Skeletal muscle tissue (tissue), 4 donors: ENCODE data around the gene PITRM1. TPM values are rescaled to one million over a fixed set of nuclear protein-coding genes. Genes with fewer than 3 reads are reported as not detected.

Experiments
- H3K27ac ChIP-seq: one replicate; pipeline ENCODE4 v1.7.0; 2013; ENCODE audit warnings: mild to moderate bottlenecking, low read depth, low read length, inconsistent platforms
- H3K27me3 ChIP-seq, 3 donors: one replicate each; pipeline ENCODE4 v1.7.0; 2013; ENCODE audit warnings: low read length in 3 of 3; ENCODE audit not compliant: control insufficient read depth in 3 of 3, insufficient read depth in 3 of 3
- H3K36me3 ChIP-seq, 3 donors: one replicate each; pipeline ENCODE4 v1.7.0; 2013; ENCODE audit warnings: low read length in 3 of 3; ENCODE audit not compliant: control insufficient read depth in 3 of 3, insufficient read depth in 3 of 3
- H3K4me1 ChIP-seq, 3 donors: one replicate each; pipeline ENCODE4 v1.7.0; 2013; ENCODE audit warnings: low read length in 3 of 3, mild to moderate bottlenecking in 3 of 3; ENCODE audit not compliant: control insufficient read depth in 3 of 3, insufficient read depth in 3 of 3
- H3K4me3 ChIP-seq, 3 donors: one replicate each; pipeline ENCODE4 v1.7.0; 2013; ENCODE audit warnings: low read length in 3 of 3
- H3K9ac ChIP-seq, 3 donors: one replicate each; pipeline ENCODE4 v1.7.0; 2013; ENCODE audit warnings: low read length in 3 of 3, mild to moderate bottlenecking in 3 of 3, moderate library complexity in 2 of 3, low read depth in 1 of 3
- H3K9me3 ChIP-seq, 3 donors: one replicate each; pipeline ENCODE4 v1.7.0; 2013; ENCODE audit warnings: low read length in 3 of 3; ENCODE audit not compliant: control insufficient read depth in 3 of 3
- total RNA-seq: library from RNA; depleted of rRNA; stranded (reverse); fragments of >200 nt; gene quantifications from one replicate; pipeline ENCODE4 v1.2.3, GENCODE V29; 2014
- donor health status: Osteomylitis.

The PITRM1 gene
- total RNA-seq, 1 donor from 2014 or later: 44.9 TPM

- peaks cover 45 to 55% (median 51%) of the 10 kb centered on the region in 3 donors for H3K36me3 ChIP-seq
- no peaks in the 10 kb centered on the region for H3K9me3 ChIP-seq
- no peak overlapping the region for H3K4me3 ChIP-seq
- H3K27ac ChIP-seq: no peak overlapping the region
- H3K9ac ChIP-seq: no peak overlapping the region
- peaks cover 3 to 5% (median 5%) of the 10 kb centered on the region in 3 donors for H3K4me1 ChIP-seq
- H3K27me3 ChIP-seq: no peaks in the 10 kb centered on the region
These were observed 3.3 kb downstream of the PITRM1 start for GRCh38 chr10:3169271-3169670.

DNA sequence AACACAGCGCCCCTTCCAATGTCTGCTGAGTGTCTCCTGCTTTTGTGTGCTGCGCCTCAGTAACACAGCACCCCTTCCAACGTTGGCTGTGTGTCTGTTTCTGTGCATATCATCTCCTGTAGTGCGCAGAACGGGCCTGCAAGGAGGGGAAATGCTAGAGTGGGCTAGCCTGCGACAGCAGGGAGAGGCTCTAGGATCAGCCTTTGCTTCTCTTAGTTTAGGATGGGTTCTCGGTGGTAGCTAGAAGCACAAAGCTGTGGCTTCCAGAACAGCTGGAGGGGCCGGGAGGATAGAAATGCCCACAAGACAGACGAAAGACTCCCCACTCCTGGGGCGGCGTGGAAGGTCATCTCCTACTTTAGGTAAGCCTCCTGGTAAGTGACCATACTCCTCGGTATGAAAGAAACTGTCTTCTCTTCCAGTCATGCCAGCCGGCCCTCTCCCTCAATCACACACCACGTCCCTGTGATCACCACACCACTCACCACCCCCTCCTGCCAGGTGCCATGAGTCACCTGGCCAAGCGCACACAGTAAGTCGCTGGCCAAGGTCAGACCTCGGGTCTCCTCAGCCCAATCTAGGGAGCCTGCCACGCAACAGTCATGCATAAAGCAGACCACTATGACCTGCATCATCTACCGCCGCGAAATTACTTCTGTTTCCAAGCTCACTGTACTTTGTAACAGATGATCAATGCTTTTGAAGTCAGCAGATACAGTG lies 4.8 kb downstream of the PITRM1 start:
- no peak overlapping the region for H3K9ac ChIP-seq
- peaks cover 3 to 5% (median 5%) of the 10 kb centered on the region in 3 donors for H3K4me1 ChIP-seq
- H3K9me3 ChIP-seq: no peaks in the 10 kb centered on the region
- peaks cover 56 to 69% (median 63%) of the 10 kb centered on the region in 3 donors for H3K36me3 ChIP-seq
- no peaks in the 10 kb centered on the region for H3K27me3 ChIP-seq
- no peak overlapping the region for H3K27ac ChIP-seq
- H3K4me3 ChIP-seq: no peak overlapping the region

DNA sequence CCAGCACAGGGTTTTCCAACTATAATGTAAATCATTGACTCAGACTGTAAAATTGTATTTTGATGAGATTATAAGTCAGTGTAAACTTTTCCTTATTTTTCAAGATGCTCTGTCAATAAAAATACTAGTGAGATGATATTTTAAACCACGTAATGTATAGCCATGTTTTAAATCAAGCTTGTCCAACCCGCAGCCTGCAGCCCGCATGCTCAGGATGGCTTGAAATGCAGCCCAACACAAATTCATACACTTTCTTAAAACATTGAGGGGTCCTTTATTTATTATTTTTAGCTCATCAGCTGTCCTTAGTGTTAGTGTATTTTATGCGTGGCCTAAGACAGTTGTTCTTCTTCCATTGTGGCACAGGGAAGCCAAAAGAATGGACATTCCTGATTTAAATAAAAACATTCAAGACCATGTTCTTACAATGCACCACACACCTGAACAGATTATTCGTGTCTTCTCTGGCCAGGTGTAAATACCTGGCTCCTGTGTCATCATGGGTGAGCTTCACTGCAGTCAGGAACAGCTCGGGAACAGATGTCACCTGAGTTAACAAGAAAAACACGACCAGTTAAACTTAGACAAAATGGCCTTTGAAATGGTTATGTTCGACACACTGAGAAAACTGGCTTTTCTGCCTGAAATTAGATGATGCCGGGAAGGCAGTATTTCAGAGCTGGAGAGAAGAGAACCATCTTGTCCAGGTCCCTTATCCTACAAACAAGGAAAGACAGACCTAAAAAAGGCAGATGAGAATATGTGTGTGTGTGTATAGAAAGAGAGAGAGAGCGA lies 5.9 kb downstream of the PITRM1 start:
- Histone ChIP-seq H3K9ac (no peak overlapping the region), H3K4me3 (no peak overlapping the region), H3K4me1 (peaks cover 2 to 5% (median 2%) of the 10 kb centered on the region in 3 donors), H3K36me3 (peaks cover 61 to 74% (median 71%) of the 10 kb centered on the region in 3 donors), H3K27me3 (no peaks in the 10 kb centered on the region), H3K9me3 (no peaks in the 10 kb centered on the region), H3K27ac (no peak overlapping the region)

DNA sequence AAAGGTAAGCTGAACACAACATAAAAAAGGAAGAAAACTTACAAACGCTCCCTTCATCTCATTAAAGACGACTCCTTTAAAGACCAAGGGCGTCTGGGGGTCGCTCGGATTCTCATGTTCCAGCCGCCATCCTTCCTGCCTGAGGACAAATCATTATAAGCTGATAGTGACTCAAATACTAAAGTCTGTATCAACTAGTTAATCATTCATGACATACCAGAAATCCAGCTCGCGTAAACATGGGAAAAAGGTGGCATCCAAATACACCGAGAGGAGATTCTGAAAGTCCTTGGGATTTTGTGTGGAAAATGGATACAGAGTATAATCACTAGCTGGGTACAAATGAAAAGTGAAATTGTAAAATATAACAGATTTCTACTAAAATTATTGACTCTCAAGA lies 7.4 kb downstream of the PITRM1 start:
- no peak overlapping the region for H3K4me3 ChIP-seq
- no peaks in the 10 kb centered on the region for H3K9me3 ChIP-seq
- H3K9ac ChIP-seq: no peak overlapping the region
- no peaks in the 10 kb centered on the region for H3K4me1 ChIP-seq
- no peaks in the 10 kb centered on the region for H3K27me3 ChIP-seq
- H3K36me3 ChIP-seq: peaks cover 62 to 75% (median 75%) of the 10 kb centered on the region in 3 donors
- H3K27ac ChIP-seq: no peak overlapping the region

DNA sequence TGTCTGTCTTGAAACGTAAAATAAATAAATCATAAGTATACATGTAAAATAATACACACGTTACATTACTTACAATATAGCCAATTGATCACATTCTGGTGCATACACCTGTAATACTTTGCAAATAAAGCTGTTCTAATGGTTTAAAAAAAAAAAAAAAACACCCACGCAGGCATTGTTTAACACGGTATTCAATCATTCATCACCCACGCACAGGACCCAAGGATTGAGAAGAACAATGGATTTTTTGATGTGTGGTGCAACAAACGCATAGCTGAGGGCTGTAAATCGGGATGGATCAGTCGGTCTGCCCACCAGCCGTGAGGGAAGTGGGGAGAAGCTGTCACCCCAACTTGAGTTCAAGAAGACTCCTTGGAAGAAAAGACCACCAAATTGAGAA lies 8.7 kb downstream of the PITRM1 start:
- H3K9ac ChIP-seq: no peak overlapping the region
- no peaks in the 10 kb centered on the region for H3K27me3 ChIP-seq
- H3K4me1 ChIP-seq: no peaks in the 10 kb centered on the region
- H3K27ac ChIP-seq: no peak overlapping the region
- no peak overlapping the region for H3K4me3 ChIP-seq
- peaks cover 64 to 77% (median 77%) of the 10 kb centered on the region in 3 donors for H3K36me3 ChIP-seq
- H3K9me3 ChIP-seq: no peaks in the 10 kb centered on the region

DNA sequence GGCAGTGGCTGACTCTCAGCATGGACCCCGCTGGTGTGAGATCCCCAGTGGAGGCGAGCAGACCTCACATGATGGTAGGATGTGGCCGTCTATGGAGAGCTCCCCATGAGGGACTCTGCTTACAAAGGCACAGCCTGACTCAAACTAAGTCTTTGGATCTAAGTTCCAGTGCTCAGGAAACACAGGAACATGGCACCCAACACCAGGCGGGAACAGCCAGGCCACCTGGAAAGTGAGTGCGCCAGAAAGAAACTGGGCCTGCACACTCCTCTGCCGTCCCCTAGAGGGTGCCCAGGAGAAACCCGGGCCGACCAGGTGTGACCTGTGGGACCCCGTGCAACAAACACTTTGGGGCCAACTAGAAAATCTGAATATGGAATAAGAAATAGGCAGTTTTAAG lies 10.0 kb downstream of the PITRM1 start:
- peaks cover 65 to 80% (median 76%) of the 10 kb centered on the region in 3 donors for H3K36me3 ChIP-seq
- H3K9ac ChIP-seq: no peak overlapping the region
- H3K4me3 ChIP-seq: no peak overlapping the region
- H3K4me1 ChIP-seq: no peaks in the 10 kb centered on the region
- H3K27me3 ChIP-seq: no peaks in the 10 kb centered on the region
- H3K9me3 ChIP-seq: no peaks in the 10 kb centered on the region
- H3K27ac ChIP-seq: no peak overlapping the region

DNA sequence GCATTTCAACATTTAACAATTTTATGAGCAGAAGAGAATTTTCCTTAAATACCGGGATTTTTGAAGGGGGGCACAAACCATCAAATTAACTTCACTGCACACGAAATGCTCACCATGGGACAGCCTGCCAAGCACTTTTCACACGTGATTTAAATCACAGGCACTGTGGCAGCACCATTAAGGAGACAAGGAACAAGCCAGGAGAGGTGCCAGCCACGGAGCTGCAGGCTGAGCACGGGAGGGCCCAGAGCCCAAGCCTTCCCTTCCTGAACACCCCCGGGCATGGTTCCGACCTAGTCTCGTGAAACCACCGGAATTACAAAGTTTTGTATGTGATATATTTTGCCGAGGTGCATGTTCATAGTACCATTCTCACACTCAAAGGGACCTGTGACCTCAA lies 13.4 kb downstream of the PITRM1 start:
- Histone ChIP-seq H3K4me1 (no peaks in the 10 kb centered on the region), H3K9me3 (no peaks in the 10 kb centered on the region), H3K27ac (no peak overlapping the region), H3K27me3 (no peaks in the 10 kb centered on the region), H3K9ac (no peak overlapping the region), H3K4me3 (no peak overlapping the region), H3K36me3 (peaks cover 55 to 74% (median 71%) of the 10 kb centered on the region in 3 donors)

GRCh38 chr10:3154666-3155065 lies 17.9 kb downstream of the PITRM1 start:
- Histone ChIP-seq H3K36me3 (peaks cover 66 to 84% (median 81%) of the 10 kb centered on the region in 3 donors), H3K4me1 (peaks cover 0 to 4% (median 0%) of the 10 kb centered on the region in 3 donors), H3K9me3 (no peaks in the 10 kb centered on the region), H3K4me3 (no peak overlapping the region), H3K27ac (no peak overlapping the region), H3K9ac (peak overlapping the region in 1 of 3 donors; percentile 16), H3K27me3 (no peaks in the 10 kb centered on the region)

GRCh38 chr10:3152566-3152935 lies 20.0 kb downstream of the PITRM1 start:
- Histone ChIP-seq H3K4me3 (no peak overlapping the region), H3K4me1 (peaks cover 0 to 4% (median 0%) of the 10 kb centered on the region in 3 donors), H3K27me3 (no peaks in the 10 kb centered on the region), H3K27ac (no peak overlapping the region), H3K9me3 (no peaks in the 10 kb centered on the region), H3K36me3 (peaks cover 68 to 82% (median 79%) of the 10 kb centered on the region in 3 donors), H3K9ac (no peak overlapping the region)
